ENCODE measurements around the gene SCTR.

SCTR gene

GRCh38 chr2:119523952-119524694 lies at the start of gene SCTR:
SCTR (minus strand) TSS chr2:119524483; CDS start chr2:119524226, 257 bp downstream.
- DNase-seq: no peak

- DNase-seq: no peak
These were observed 43.0 kb upstream of the SCTR start for GRCh38 chr2:119567292-119567691.

- DNase-seq: no peak
These were observed 41.2 kb upstream of the SCTR start for GRCh38 chr2:119565481-119565880.

GRCh38 chr2:119553687-119554344 lies 29.5 kb upstream of the SCTR start:
- no peak for DNase-seq

GRCh38 chr2:119552902-119553301 lies 28.6 kb upstream of the SCTR start:
- DNase-seq: no peak

GRCh38 chr2:119550856-119551255 lies 26.6 kb upstream of the SCTR start:
- DNase-seq: no peak

GRCh38 chr2:119550346-119550745 lies 26.1 kb upstream of the SCTR start:
- DNase-seq: no peak

GRCh38 chr2:119549241-119549640 lies 25.0 kb upstream of the SCTR start:
- DNase-seq: no peak

GRCh38 chr2:119548516-119549120 lies 24.3 kb upstream of the SCTR start:
- DNase-seq: no peak

- no peak for DNase-seq
These were observed 22.1 kb upstream of the SCTR start for GRCh38 chr2:119546447-119546767.

- DNase-seq: no peak
These were observed 21.6 kb upstream of the SCTR start for GRCh38 chr2:119545754-119546446.

- DNase-seq: no peak
These were observed 20.7 kb upstream of the SCTR start for GRCh38 chr2:119544939-119545475.

GRCh38 chr2:119544075-119544938 lies 20.0 kb upstream of the SCTR start, which contains the start of gene CFAP221:
CFAP221 (plus strand) TSS chr2:119544449; CDS start chr2:119546132, 1,683 bp downstream.
- peak; percentile 77 for DNase-seq

- no peak for DNase-seq
These were observed 17.2 kb upstream of the SCTR start for GRCh38 chr2:119541476-119541875.

- no peak for DNase-seq
These were observed 13.5 kb upstream of the SCTR start for GRCh38 chr2:119537792-119538191.

GRCh38 chr2:119536707-119537106 lies 12.4 kb upstream of the SCTR start:
- DNase-seq: no peak

GRCh38 chr2:119536211-119536610 lies 11.9 kb upstream of the SCTR start:
- DNase-seq: no peak

GRCh38 chr2:119533560-119533959 lies 9.3 kb upstream of the SCTR start:
- DNase-seq: no peak

- no peak for DNase-seq
These were observed 7.0 kb upstream of the SCTR start for GRCh38 chr2:119531292-119531691.

GRCh38 chr2:119527999-119528398 lies 3.7 kb upstream of the SCTR start:
- DNase-seq: no peak

GRCh38 chr2:119525614-119526013 lies 1.3 kb upstream of the SCTR start:
- DNase-seq: no peak

- no peak for DNase-seq
These were observed 816 bp downstream of the SCTR start for GRCh38 chr2:119523383-119523951.
